Keratinocyte (primary cell): ENCODE measurements around the gene ASB14.

ENCODE experiments used
- EZH2 ChIP-seq: IDR thresholded peaks from one replicate; pipeline ENCODE4 v1.6.1; 2012; ENCODE audit warnings: inconsistent platforms, mild to moderate bottlenecking, low read length, moderate library complexity
- TF ChIP-seq, protein P1 (sequence below), 3 experiments: IDR thresholded peaks in 1 of 3; conservative IDR thresholded peaks in 1 of 3; optimal IDR thresholded peaks in 1 of 3; 2 replicates in 2 of 3; 3 replicates in 1 of 3; pipeline versions ENCODE3 to v1.5.1; 2011; ENCODE audit warnings: low read length in 3 of 3, mild to moderate bottlenecking in 3 of 3, moderate library complexity in 2 of 3, control low read depth in 1 of 3, inconsistent platforms in 1 of 3; ENCODE audit not compliant: insufficient read depth in 2 of 3; ENCODE audit errors: extremely low read depth in 1 of 3

DNA sequence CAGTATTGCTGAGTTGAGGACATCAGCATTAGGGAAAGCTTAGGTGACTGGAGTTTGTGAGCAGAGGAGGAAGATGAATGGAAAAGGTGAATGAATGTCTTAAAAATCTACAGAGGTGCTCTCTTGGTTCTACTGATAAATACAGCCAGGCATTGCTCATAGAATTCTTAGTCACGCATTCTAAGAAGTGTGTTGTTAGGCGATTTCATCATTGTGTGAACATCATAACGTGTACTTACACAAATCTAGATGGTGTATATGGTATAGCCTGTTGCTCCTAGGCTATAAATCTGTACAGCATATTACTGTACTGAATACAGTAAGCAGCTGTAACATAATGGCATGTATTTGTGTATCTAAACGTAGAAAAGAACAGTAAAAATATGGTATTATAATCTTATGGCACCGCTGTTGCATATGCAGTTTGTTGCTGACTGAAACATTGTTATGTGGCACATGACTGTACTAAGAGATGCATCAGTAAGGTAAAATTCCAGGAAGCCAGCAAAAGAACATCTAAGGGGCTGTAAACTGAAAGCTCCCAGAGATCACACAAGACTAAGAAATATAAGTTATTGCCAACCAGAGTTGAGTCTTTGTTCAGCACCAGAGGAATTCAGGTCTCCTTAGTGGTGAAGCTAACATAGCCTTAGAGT lies 42.9 kb upstream of the ASB14 start:
- TF ChIP-seq, protein P1, sequence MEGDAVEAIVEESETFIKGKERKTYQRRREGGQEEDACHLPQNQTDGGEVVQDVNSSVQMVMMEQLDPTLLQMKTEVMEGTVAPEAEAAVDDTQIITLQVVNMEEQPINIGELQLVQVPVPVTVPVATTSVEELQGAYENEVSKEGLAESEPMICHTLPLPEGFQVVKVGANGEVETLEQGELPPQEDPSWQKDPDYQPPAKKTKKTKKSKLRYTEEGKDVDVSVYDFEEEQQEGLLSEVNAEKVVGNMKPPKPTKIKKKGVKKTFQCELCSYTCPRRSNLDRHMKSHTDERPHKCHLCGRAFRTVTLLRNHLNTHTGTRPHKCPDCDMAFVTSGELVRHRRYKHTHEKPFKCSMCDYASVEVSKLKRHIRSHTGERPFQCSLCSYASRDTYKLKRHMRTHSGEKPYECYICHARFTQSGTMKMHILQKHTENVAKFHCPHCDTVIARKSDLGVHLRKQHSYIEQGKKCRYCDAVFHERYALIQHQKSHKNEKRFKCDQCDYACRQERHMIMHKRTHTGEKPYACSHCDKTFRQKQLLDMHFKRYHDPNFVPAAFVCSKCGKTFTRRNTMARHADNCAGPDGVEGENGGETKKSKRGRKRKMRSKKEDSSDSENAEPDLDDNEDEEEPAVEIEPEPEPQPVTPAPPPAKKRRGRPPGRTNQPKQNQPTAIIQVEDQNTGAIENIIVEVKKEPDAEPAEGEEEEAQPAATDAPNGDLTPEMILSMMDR (optimal IDR thresholded peaks at IDR 0.05 in 1 of 3, IDR thresholded peaks at IDR 0.05 in 1 of 3, conservative IDR thresholded peaks at IDR 0.05 in 1 of 3; ENCODE audit: extremely low read depth in 1 of 3, insufficient read depth in 2 of 3, low read length in 3 of 3), result no peak
- TF ChIP-seq EZH2, result no peak
